ENCODE results near the gene PLXNB3. TPM values are rescaled to one million over a fixed set of nuclear protein-coding genes. Genes with fewer than 3 reads are reported as not detected.
"Not testable (repeated sequence)": the region's sequence is repeated elsewhere in the genome, so short reads cannot be mapped to it uniquely, and the experiment has no call there.

Gene PLXNB3
- polyA plus RNA-seq, 1 donor: 5.0 TPM

GRCh38 chrX:153742796-153743467, 21.1 kb upstream of the PLXNB3 start:
- not testable (repeated sequence) for H3K36me3 ChIP-seq (ENCODE audit: control insufficient read depth, insufficient read depth, low read length); H3K27me3 ChIP-seq (ENCODE audit: control insufficient read depth, insufficient read depth, low read length); H3K4me3 ChIP-seq (ENCODE audit: low read length); DNase-seq; H3K9me3 ChIP-seq (ENCODE audit: control insufficient read depth, low read depth, low read length)
- H3K27ac ChIP-seq (ENCODE audit: low read length): peak overlapping the region; percentile 67
- no CpG with 5 or more reads among the region's 32 CpGs for WGBS (ENCODE audit: insufficient coverage, low lambda C conversion rate)
- peaks cover 28% of the 10 kb centered on the region for H3K4me1 ChIP-seq (ENCODE audit: control insufficient read depth, insufficient read depth, low read length)

GRCh38 chrX:153743468-153744209, 20.4 kb upstream of the PLXNB3 start:
- peak overlapping the region; percentile 89 for H3K27ac ChIP-seq (ENCODE audit: low read length)
- H3K4me3 ChIP-seq (ENCODE audit: low read length): peak overlapping the region; percentile 39
- H3K36me3 ChIP-seq (ENCODE audit: control insufficient read depth, insufficient read depth, low read length); H3K27me3 ChIP-seq (ENCODE audit: control insufficient read depth, insufficient read depth, low read length); H3K9me3 ChIP-seq (ENCODE audit: control insufficient read depth, low read depth, low read length): not testable (repeated sequence)
- no CpG with 5 or more reads among the region's 35 CpGs for WGBS (ENCODE audit: insufficient coverage, low lambda C conversion rate)
- H3K4me1 ChIP-seq (ENCODE audit: control insufficient read depth, insufficient read depth, low read length): peaks cover 28% of the 10 kb centered on the region
- peak; percentile 83 to 90 for DNase-seq

GRCh38 chrX:153744210-153745066, 19.6 kb upstream of the PLXNB3 start:
- WGBS (ENCODE audit: insufficient coverage, low lambda C conversion rate): no CpG with 5 or more reads among the region's 38 CpGs
- Histone ChIP-seq H3K27me3 (ENCODE audit: control insufficient read depth, insufficient read depth, low read length) (no peaks in the 10 kb centered on the region), H3K9me3 (ENCODE audit: control insufficient read depth, low read depth, low read length) (no peaks in the 10 kb centered on the region), H3K27ac (ENCODE audit: low read length) (peak overlapping the region; percentile 89), H3K4me3 (ENCODE audit: low read length) (peak overlapping the region; percentile 39), H3K36me3 (ENCODE audit: control insufficient read depth, insufficient read depth, low read length) (peaks cover 3% of the 10 kb centered on the region), H3K4me1 (ENCODE audit: control insufficient read depth, insufficient read depth, low read length) (peaks cover 28% of the 10 kb centered on the region)
- no peak for DNase-seq

GRCh38 chrX:153745067-153745433, 19.0 kb upstream of the PLXNB3 start:
- not testable (repeated sequence) for DNase-seq; H3K27me3 ChIP-seq (ENCODE audit: control insufficient read depth, insufficient read depth, low read length); H3K36me3 ChIP-seq (ENCODE audit: control insufficient read depth, insufficient read depth, low read length); H3K9me3 ChIP-seq (ENCODE audit: control insufficient read depth, low read depth, low read length); H3K27ac ChIP-seq (ENCODE audit: low read length); H3K4me3 ChIP-seq (ENCODE audit: low read length)
- peaks cover 25% of the 10 kb centered on the region for H3K4me1 ChIP-seq (ENCODE audit: control insufficient read depth, insufficient read depth, low read length)
- no CpG with 5 or more reads among the region's 12 CpGs for WGBS (ENCODE audit: insufficient coverage, low lambda C conversion rate)

- H3K4me3 ChIP-seq (ENCODE audit: low read length): no peak overlapping the region
- H3K9me3 ChIP-seq (ENCODE audit: control insufficient read depth, low read depth, low read length): no peaks in the 10 kb centered on the region
- no peak for DNase-seq
- WGBS (ENCODE audit: insufficient coverage, low lambda C conversion rate): no CpG with 5 or more reads among the region's 3 CpGs
- no peaks in the 10 kb centered on the region for H3K36me3 ChIP-seq (ENCODE audit: control insufficient read depth, insufficient read depth, low read length)
- no peaks in the 10 kb centered on the region for H3K27me3 ChIP-seq (ENCODE audit: control insufficient read depth, insufficient read depth, low read length)
- H3K27ac ChIP-seq (ENCODE audit: low read length): no peak overlapping the region
- H3K4me1 ChIP-seq (ENCODE audit: control insufficient read depth, insufficient read depth, low read length): peaks cover 13% of the 10 kb centered on the region
These were observed 17.7 kb upstream of the PLXNB3 start for GRCh38 chrX:153746359-153746758.

- peaks cover 13% of the 10 kb centered on the region for H3K4me1 ChIP-seq (ENCODE audit: control insufficient read depth, insufficient read depth, low read length)
- H3K4me3 ChIP-seq (ENCODE audit: low read length); DNase-seq; H3K27me3 ChIP-seq (ENCODE audit: control insufficient read depth, insufficient read depth, low read length); H3K27ac ChIP-seq (ENCODE audit: low read length); H3K9me3 ChIP-seq (ENCODE audit: control insufficient read depth, low read depth, low read length); H3K36me3 ChIP-seq (ENCODE audit: control insufficient read depth, insufficient read depth, low read length): not testable (repeated sequence)
- no CpG with 5 or more reads among the region's 6 CpGs for WGBS (ENCODE audit: insufficient coverage, low lambda C conversion rate)
These were observed 17.1 kb upstream of the PLXNB3 start for GRCh38 chrX:153746991-153747390.

GRCh38 chrX:153749017-153749416, 15.0 kb upstream of the PLXNB3 start:
- WGBS (ENCODE audit: insufficient coverage, low lambda C conversion rate): no CpG with 5 or more reads among the region's 7 CpGs
- H3K36me3 ChIP-seq (ENCODE audit: control insufficient read depth, insufficient read depth, low read length); H3K4me1 ChIP-seq (ENCODE audit: control insufficient read depth, insufficient read depth, low read length); H3K9me3 ChIP-seq (ENCODE audit: control insufficient read depth, low read depth, low read length); H3K4me3 ChIP-seq (ENCODE audit: low read length); H3K27ac ChIP-seq (ENCODE audit: low read length); DNase-seq; H3K27me3 ChIP-seq (ENCODE audit: control insufficient read depth, insufficient read depth, low read length): not testable (repeated sequence)

- Histone ChIP-seq H3K4me1 (ENCODE audit: control insufficient read depth, insufficient read depth, low read length) (no peaks in the 10 kb centered on the region), H3K36me3 (ENCODE audit: control insufficient read depth, insufficient read depth, low read length) (no peaks in the 10 kb centered on the region), H3K9me3 (ENCODE audit: control insufficient read depth, low read depth, low read length) (no peaks in the 10 kb centered on the region), H3K27ac (ENCODE audit: low read length) (no peak overlapping the region), H3K4me3 (ENCODE audit: low read length) (no peak overlapping the region), H3K27me3 (ENCODE audit: control insufficient read depth, insufficient read depth, low read length) (no peaks in the 10 kb centered on the region)
- no CpG with 5 or more reads among the region's 12 CpGs for WGBS (ENCODE audit: insufficient coverage, low lambda C conversion rate)
- DNase-seq: no peak
These were observed 13.8 kb upstream of the PLXNB3 start for GRCh38 chrX:153750127-153750774.

- WGBS (ENCODE audit: insufficient coverage, low lambda C conversion rate): no CpG with 5 or more reads among the region's 1 CpG
- Histone ChIP-seq H3K9me3 (ENCODE audit: control insufficient read depth, low read depth, low read length) (no peaks in the 10 kb centered on the region), H3K27ac (ENCODE audit: low read length) (no peak overlapping the region), H3K36me3 (ENCODE audit: control insufficient read depth, insufficient read depth, low read length) (no peaks in the 10 kb centered on the region), H3K4me1 (ENCODE audit: control insufficient read depth, insufficient read depth, low read length) (no peaks in the 10 kb centered on the region), H3K4me3 (ENCODE audit: low read length) (no peak overlapping the region), H3K27me3 (ENCODE audit: control insufficient read depth, insufficient read depth, low read length) (no peaks in the 10 kb centered on the region)
- no peak for DNase-seq
These were observed 8.9 kb upstream of the PLXNB3 start for GRCh38 chrX:153755136-153755535.

- WGBS (ENCODE audit: insufficient coverage, low lambda C conversion rate): no CpG with 5 or more reads among the region's 15 CpGs
- Histone ChIP-seq H3K36me3 (ENCODE audit: control insufficient read depth, insufficient read depth, low read length) (no peaks in the 10 kb centered on the region), H3K4me1 (ENCODE audit: control insufficient read depth, insufficient read depth, low read length) (peaks cover 5% of the 10 kb centered on the region), H3K4me3 (ENCODE audit: low read length) (no peak overlapping the region), H3K27me3 (ENCODE audit: control insufficient read depth, insufficient read depth, low read length) (no peaks in the 10 kb centered on the region), H3K9me3 (ENCODE audit: control insufficient read depth, low read depth, low read length) (no peaks in the 10 kb centered on the region), H3K27ac (ENCODE audit: low read length) (no peak overlapping the region)
- DNase-seq: no peak
These were observed 2.2 kb upstream of the PLXNB3 start for GRCh38 chrX:153761863-153762262.

Data from large intestine (tissue), 3 donors.